HG02970 (cell line): ENCODE results near the gene PIGU.
"Not testable (repeated sequence)": the region's sequence is repeated elsewhere in the genome, so short reads cannot be mapped to it uniquely, and the experiment has no call there.

Experiments
- ATAC-seq: cut with Tn5 transposase; IDR thresholded peaks from one replicate; pipeline ENCODE4 v1.9.1; 2021; ENCODE audit warnings: mild to moderate bottlenecking, moderate library complexity, moderate number of reproducible peaks; ENCODE audit not compliant: unreplicated experiment, low FRiP score

Gene PIGU

GRCh38 chr20:34539756-34540155 lies 137.1 kb downstream of the PIGU start:
- no peak for ATAC-seq

- ATAC-seq = no peak
These were observed 138.2 kb downstream of the PIGU start for GRCh38 chr20:34538671-34539123.

GRCh38 chr20:34537651-34538050 lies 139.2 kb downstream of the PIGU start:
- no peak for ATAC-seq

- ATAC-seq = no peak
These were observed 140.0 kb downstream of the PIGU start for GRCh38 chr20:34536798-34537394.

- ATAC-seq = no peak
These were observed 141.0 kb downstream of the PIGU start for GRCh38 chr20:34535857-34536256.

GRCh38 chr20:34535301-34535840 lies 141.5 kb downstream of the PIGU start:
- ATAC-seq = no peak

- ATAC-seq = no peak
These were observed 142.3 kb downstream of the PIGU start for GRCh38 chr20:34534391-34535165.

GRCh38 chr20:34532756-34533155 lies 144.1 kb downstream of the PIGU start:
- ATAC-seq = no peak

GRCh38 chr20:34532320-34532719 lies 144.6 kb downstream of the PIGU start:
- ATAC-seq = no peak

- no peak for ATAC-seq
These were observed 145.2 kb downstream of the PIGU start for GRCh38 chr20:34531608-34532265.

- no peak for ATAC-seq
These were observed 146.6 kb downstream of the PIGU start for GRCh38 chr20:34530342-34530741.

GRCh38 chr20:34529742-34530141 lies 147.2 kb downstream of the PIGU start:
- ATAC-seq = no peak

GRCh38 chr20:34528921-34529297 lies 148.0 kb downstream of the PIGU start:
- ATAC-seq = no peak

GRCh38 chr20:34527016-34527415 lies 149.9 kb downstream of the PIGU start:
- ATAC-seq = no peak

GRCh38 chr20:34526466-34526865 lies 150.4 kb downstream of the PIGU start:
- ATAC-seq = no peak

GRCh38 chr20:34525709-34526416 lies 151.0 kb downstream of the PIGU start:
- ATAC-seq = no peak

- no peak for ATAC-seq
These were observed 151.6 kb downstream of the PIGU start for GRCh38 chr20:34525342-34525708.

GRCh38 chr20:34524426-34524825 lies 152.5 kb downstream of the PIGU start:
- ATAC-seq = no peak

- no peak for ATAC-seq
These were observed 153.7 kb downstream of the PIGU start for GRCh38 chr20:34522969-34523871.

GRCh38 chr20:34519841-34520240 lies 157.1 kb downstream of the PIGU start:
- not testable (repeated sequence) for ATAC-seq
